PFSK-1 (cell line): ENCODE data around the gene FAM20C.

Experiments used
- FOXP2 ChIP-seq: optimal IDR thresholded peaks from 2 replicates; pipeline ENCODE3; 2011; ENCODE audit warnings: borderline replicate concordance, control low read depth, inconsistent platforms; ENCODE audit not compliant: insufficient read depth; ENCODE audit errors: extremely low read length, extremely low read depth
- POLR2AphosphoS5 ChIP-seq: IDR thresholded peaks from 2 replicates; pipeline ENCODE4 v1.6.1; 2012; ENCODE audit warnings: low read depth, mild to moderate bottlenecking, control low read depth, low read length, moderate library complexity
- REST ChIP-seq, 2 experiments: IDR thresholded peaks; 2 replicates each; pipeline versions ENCODE4 v1.6.1 to v1.8.0; 2011 to 2012; ENCODE audit warnings: low read depth in 2 of 2, low read length in 2 of 2, control low read depth in 1 of 2, inconsistent platforms in 1 of 2, mild to moderate bottlenecking in 1 of 2, moderate library complexity in 1 of 2; ENCODE audit not compliant: insufficient read depth in 1 of 2
- SIN3A ChIP-seq: IDR thresholded peaks from 2 replicates; pipeline ENCODE4 v1.6.1; 2012; ENCODE audit warnings: mild to moderate bottlenecking, low read length, moderate library complexity, borderline replicate concordance; ENCODE audit not compliant: insufficient read depth
- TAF1 ChIP-seq: IDR thresholded peaks from 2 replicates; pipeline ENCODE4 v1.6.1; 2012; ENCODE audit warnings: low read length, control low read depth, borderline replicate concordance; ENCODE audit not compliant: insufficient read depth

Gene FAM20C

DNA sequence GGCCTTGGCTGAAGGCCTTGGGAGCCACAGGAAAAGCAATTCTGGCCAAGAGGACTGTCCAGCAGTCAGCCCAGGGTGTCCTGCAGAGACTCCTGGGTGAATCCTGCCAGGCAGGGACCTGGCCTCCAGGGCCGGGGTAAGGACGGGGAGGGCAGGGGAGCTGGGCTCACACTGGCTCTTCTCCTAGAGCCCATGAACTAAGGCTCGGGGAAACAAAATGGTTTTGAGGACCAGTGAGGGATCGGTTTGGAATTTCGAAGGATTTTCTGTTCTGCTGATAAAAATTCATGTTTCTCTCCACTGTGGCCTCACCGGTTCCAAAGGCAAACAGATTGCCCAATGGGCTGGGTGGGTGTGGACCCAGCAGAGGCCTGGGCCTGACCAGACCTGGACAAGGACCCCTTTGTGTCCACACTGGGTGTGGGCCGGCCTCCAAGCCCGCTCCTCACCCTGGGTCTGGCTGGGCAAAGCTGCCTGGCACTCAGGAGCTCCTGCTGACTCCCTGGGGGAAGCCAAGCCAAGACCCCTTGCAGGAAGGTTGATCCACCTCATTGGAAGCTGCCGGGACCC is 27.3 kb downstream of the FAM20C start:
- no peak for TF ChIP-seq SIN3A
- TF ChIP-seq REST (IDR thresholded peaks at IDR 0.05; ENCODE audit: insufficient read depth in 1 of 2, low read depth in 2 of 2, low read length in 2 of 2) = no peak
- TF ChIP-seq POLR2AphosphoS5 = no peak

DNA sequence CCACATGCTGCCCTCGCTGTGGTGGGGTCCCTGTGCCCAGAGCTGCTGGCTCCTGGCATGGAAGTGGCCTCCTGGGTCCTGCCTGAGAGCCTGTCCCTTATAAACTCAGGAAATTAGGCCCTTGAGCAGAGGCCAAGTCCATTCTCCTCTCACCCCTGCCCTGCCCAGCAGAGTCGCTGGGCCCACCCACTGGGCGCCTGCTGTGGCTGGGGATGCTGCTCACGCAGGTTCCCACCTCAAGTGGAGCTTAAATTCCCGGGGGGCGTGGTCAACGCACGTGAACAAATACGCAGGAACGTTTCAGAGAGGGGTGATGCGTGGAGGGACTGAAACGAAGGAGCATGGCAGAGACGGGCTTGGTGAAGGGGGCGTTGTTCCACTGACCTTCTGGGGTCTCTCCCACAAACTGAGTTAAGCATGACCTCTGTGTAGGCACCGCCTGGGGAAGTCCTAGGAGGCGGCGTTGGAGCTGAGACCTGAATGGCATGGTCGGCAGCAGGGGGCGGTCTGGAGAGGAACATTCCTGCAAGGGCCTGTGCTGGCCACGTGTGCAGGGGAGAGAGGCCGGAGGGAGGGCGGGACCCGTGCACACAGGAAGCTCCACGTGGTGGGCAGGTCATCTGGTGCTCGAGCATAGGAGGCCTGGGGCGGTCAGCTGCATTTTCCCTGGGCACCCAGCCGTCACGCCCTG is 27.9 kb downstream of the FAM20C start:
- TF ChIP-seq SIN3A (peak; percentile 53; the same call in 1 of the 2 replicates), REST (IDR thresholded peaks at IDR 0.05; ENCODE audit: insufficient read depth in 1 of 2, low read depth in 2 of 2, low read length in 2 of 2) (no peak), FOXP2 (peak; percentile 77), TAF1 (no peak), POLR2AphosphoS5 (no peak)

DNA sequence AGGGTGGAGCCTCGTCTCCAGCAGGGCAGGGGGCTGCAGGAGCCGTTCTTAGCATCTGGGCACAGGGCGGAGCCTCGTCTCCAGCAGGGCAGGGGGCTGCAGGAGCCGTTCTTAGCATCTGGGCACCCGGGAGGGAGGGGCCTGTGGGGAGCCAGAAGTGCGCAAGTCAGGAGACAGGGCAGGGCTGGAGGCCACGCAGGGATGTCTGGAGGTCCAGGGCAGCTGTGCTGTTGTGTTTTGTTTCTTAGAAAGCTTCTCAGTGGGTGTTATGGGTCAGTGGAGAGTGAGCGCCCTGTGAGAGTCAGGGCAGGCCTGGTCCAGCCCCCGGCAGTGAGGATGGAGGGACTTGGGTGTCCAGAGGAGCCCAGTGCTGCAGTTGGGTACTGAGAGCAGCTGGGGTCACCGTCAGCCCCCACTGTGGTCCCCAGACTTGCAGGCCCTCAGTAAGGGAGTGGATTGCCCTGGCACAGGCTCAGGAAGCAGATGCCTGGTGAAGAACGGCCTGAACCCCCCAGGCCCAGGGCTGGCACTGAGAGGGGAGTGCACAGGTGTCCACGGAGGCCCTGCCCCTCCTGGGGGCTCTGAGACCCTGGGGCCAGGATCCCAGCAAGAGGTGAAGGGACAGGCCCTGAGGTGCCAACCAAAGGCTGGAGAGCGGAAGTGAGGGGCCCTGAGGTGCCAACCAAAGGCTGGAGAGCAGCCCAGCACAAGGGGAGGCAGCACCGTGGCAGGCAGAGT is 29.8 kb downstream of the FAM20C start:
- TF ChIP-seq TAF1 (no peak), POLR2AphosphoS5 (no peak), FOXP2 (no peak), SIN3A (no peak), REST (IDR thresholded peaks at IDR 0.05; ENCODE audit: insufficient read depth in 1 of 2, low read depth in 2 of 2, low read length in 2 of 2) (no peak)

DNA sequence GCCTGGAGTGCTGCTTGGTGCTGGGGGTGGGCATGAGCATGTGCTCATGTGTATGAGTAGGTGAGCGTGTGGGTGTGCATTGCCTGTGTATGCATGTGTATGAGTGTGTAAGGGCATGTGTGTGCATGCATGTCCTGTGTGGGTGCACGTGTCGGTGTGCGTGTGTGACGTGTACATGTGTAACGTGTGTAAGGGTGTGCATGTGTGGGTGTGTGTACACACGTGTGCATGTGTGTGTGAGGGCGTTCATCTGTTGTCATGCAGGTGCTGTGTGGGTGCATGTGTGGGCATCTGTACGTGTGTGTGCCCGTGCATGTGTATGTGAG is 30.3 kb downstream of the FAM20C start:
- TF ChIP-seq REST (IDR thresholded peaks at IDR 0.05; ENCODE audit: insufficient read depth in 1 of 2, low read depth in 2 of 2, low read length in 2 of 2) = no peak
